ENCODE measurements around the gene IL18R1.

The IL18R1 gene

GRCh38 chr2:102346381-102347130 lies 9.0 kb upstream of the IL18R1 start:
- DNase-seq = no peak

- no peak for DNase-seq
Measured at GRCh38 chr2:102350137-102350793, 5.3 kb upstream of the IL18R1 start.

GRCh38 chr2:102356381-102356712 lies 751 bp downstream of the IL18R1 start:
- DNase-seq = no peak

DNA sequence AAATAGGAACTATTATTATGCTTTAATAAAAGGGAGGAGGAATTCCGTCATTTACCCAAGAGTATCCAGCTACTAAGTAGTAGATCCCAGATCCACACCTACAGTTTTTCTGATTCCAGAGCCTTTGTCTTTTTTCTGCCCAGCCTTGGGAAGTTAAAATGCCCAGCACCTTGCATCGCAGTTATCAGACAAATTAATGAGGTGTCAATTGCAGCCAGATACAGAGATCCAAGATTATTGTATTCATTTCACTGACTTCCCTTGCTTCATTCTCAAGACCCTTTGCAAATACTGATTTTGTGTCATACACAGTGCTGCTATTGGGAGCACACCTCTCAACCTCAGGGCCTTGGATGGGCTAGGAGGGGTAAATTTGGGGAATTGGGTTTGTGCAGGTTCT lies 1.1 kb downstream of the IL18R1 start:
- DNase-seq = no peak

GRCh38 chr2:102357937-102358336 lies 2.3 kb downstream of the IL18R1 start:
- DNase-seq = no peak

GRCh38 chr2:102358496-102358895 lies 2.9 kb downstream of the IL18R1 start:
- no peak for DNase-seq

DNA sequence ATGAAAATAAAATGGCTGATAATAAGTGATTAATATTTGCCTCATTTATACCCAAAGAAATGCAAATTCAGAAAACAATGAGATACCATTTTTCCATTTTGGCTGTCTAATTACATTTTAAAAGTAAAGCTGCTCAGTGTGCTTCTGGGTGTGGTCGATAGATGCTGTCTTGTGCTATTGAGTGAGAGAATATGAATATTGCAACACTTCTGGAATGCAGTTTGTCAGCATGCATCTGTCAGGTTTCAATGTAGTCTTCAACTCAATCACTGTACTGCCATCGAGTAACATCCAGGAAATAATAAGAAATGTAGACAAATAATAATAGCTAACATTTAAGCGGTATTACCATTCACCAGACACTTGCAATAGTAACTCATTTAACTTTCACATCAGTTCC lies 3.9 kb downstream of the IL18R1 start:
- DNase-seq = no peak

- DNase-seq = no peak
Measured at GRCh38 chr2:102361632-102362241, 6.1 kb downstream of the IL18R1 start.

DNA sequence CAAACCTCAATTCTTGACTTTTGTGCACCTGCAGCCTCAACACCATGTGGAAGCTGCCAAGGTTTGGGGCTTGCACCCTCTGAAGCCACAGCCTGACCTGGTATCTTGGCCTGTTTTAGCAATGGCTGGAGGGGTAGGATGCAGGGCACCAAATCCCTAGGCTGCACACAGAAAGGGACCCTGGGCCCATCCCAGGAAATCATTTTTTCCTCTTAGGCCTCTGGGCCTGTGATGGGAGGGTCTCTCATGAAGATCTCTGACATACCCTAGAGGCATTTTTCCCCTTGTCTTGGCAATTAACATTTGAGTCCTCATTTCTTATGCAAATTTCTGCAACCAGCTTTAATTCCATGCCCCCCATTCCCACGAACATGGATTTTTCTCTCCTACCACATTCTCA lies 10.2 kb downstream of the IL18R1 start:
- DNase-seq = no peak

GRCh38 chr2:102366406-102367112 lies 11.0 kb downstream of the IL18R1 start:
- no peak for DNase-seq

DNA sequence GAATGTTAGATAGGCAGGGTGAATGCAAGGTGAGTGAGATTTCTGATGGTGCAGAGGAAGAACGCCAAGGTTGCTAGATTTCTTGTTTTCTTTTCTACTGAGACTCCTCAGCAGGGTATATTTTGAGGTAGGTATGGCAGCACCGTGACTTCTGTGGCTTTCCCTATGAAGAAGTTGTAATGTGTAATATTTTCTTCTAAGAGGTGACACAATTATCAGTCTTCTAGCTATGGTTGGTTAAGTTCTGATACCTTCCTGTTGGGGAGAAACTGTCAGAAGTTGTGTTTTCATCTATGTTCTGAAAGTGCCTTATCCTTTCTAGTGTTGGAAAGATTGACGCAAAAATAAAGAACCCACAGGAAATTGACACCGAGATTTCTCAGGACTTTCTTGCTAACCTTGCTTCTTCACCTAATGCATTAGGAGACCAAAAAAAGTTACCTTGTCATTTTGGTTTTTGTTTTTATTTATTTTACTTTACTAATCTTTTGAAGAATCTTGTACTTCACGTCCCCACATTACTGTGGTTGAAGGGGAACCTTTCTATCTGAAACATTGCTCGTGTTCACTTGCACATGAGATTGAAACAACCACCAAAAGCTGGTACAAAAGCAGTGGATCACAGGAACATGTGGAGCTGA lies 11.9 kb downstream of the IL18R1 start:
- DNase-seq = no peak

DNA sequence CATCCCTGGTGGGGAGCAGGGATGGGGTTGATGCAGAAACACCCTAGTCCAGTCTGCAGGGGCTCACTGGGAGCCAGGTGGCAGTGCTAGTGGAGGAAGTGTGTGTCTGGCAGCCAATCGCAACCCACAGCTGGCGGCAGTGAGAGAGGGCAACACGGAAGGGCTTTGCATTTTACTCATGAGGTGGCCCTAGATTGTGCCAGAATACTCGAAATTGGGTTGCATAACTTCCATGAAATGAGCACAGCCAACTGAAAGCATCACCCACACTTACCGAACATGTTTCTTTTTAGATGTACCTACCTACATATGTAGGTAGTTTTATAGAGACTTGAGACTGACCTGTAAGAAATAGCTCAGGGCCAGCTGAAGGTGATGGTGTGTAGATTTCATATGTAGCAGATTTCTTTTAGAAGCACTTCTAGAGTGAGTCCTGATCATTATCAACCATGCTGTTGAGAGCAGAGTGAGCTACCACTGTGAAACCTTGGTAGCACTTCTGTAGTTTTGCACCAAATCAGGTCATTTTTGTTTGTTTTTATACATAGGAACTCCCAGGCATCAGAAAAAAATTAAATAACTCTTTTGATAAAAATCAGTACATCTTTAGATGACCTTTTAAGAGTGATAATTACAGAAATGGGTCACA lies 13.0 kb downstream of the IL18R1 start:
- no peak for DNase-seq

DNA sequence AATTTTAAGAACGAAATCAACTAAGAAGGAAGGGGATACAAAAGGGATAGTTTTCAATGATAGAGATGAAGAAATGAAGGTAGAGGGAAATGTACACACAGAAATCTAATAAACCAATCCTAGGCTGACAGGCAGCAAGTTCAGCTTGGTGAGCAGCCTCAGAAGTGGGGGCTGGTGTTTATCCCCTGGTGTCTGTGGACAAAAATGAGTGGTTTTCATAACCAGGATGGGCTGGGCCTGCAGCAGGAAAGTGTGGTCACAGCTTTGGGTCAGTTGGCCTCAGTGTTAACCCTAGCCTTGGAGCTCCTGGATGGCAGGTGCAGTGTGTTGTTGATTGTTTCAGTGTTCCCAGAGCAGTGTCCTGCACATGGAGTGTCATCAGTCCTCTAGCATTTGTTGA lies 14.3 kb downstream of the IL18R1 start:
- DNase-seq = no peak

DNA sequence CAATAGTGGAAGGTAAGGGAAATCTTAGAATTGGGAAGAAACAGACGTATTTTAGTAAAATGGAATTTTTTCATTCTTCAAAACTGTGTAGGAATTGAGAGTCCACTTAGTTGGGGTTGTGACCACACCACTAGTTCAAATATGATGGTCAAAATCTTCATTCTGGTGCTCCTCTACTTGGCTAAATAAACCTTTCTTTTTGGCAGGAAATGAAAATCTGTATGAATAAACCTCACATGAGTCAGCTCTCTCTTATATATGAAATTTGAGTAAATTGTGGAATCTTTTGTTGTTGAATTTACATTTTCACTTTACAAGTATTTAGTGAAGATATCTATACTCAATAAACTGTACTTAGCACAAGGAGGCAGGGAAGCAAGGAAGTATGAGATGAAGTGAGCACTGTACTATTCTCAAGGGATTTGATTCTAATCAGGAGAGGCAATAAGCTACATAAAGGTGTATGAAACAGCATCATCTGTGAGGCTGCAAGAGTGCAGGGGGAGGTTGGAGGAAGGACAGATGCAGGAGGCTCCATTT lies 20.5 kb downstream of the IL18R1 start:
- DNase-seq = no peak

DNA sequence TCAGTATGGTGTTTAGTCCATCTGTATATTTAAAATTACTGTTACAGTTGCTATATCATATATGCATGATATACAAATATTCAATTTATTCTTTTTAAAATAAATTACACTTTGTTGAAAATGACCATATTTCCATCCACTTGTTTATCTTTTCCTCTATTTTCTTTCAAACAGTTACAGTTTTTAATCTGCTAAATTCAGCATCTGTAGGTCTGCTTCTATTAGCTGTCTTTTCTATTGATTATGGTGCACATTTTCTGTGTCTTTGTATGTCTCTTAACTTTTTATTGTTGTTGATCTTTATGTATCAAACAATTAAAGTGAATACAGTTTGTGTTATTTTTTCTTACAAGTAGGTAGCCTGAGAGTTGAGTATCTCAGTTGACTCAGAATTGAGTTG lies 28.1 kb downstream of the IL18R1 start:
- no peak for DNase-seq

GRCh38 chr2:102385522-102385921 lies 29.9 kb downstream of the IL18R1 start:
- DNase-seq = no peak

DNA sequence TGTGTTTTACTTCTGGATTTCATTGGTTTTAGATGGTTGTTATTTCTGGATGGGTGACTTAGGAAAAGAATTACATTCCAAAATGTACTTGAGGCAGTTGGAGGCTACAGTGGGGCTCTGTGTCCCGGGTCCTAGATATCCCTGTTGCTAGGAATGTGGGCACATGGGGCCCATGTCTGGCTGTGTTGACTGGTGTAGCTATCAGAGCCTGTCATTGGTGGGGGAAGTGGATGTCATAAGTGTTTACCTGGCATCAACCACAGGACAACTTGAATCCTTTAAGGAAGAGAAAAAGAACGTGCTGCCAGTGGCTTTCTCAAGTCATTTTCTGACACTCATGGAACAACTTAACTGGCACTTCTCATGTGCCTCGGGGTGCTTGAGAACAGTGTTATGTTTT lies 30.4 kb downstream of the IL18R1 start:
- DNase-seq = no peak

DNA sequence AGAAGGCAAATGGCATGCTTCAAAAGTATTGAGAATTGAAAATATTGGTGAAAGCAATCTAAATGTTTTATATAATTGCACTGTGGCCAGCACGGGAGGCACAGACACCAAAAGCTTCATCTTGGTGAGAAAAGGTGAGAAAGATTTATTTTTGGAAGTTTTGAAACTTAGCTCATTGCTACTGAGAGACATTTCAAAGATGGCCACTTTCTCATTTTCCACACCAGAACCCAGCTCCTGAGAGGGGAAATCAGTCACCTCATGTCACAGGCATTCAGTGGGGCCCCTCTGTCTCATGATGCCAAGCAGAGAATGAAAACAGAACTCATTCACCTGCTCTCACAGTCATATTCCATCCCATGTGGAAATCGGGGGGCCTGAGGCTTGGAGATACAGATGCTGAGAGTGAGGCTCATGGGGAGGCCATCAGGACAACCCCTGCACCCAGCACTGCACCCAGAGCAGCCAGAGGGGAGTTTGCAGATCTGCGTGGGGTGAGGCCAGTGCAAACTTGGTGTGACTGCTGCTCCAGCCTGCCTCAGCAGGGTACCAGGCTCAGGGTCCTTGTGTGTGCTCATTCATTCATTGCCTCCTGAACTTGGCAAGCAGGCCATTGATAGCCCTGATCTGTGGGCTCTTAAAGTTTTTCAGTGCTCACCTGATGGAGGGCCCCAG lies 31.4 kb downstream of the IL18R1 start:
- DNase-seq = no peak

- no peak for DNase-seq
Measured at GRCh38 chr2:102387763-102388546, 32.4 kb downstream of the IL18R1 start.

- no peak for DNase-seq
Measured at GRCh38 chr2:102391565-102391964, 36.0 kb downstream of the IL18R1 start.

- DNase-seq = no peak
Measured at GRCh38 chr2:102392096-102392495, 36.5 kb downstream of the IL18R1 start.
